Frontal cortex (tissue), 4 donors: ENCODE measurements around the gene ARHGAP8. TPM values are rescaled to one million over a fixed set of nuclear protein-coding genes. Genes with fewer than 3 reads are reported as not detected.
A peak's percentile ranks its signal among the peaks of the same experiment; 100 is the strongest.
"Not testable (repeated sequence)": the region's sequence is repeated elsewhere in the genome, so short reads cannot be mapped to it uniquely, and the experiment has no call there.

ENCODE experiments used
- DNase-seq, 2 donors: peaks; one replicate each; pipeline ENCODE4 v3.0.0; 2012; ENCODE audit warnings: low spot score in 2 of 2
- FAIRE-seq: peaks from 2 replicates; lab custom pipeline; 2012; peaks lifted over from hg19 to GRCh38; lab: Jason Lieb, UNC
- total RNA-seq: library from RNA; depleted of rRNA; stranded (reverse); fragments of >200 nt; gene quantifications from one replicate; pipeline ENCODE4 v1.2.3, GENCODE V29; 2014
- donor health status: control.
- donor health status: control.
- donor health status: control.

ARHGAP8 gene
- total RNA-seq, 1 donor from 2014 or later, result 1.2 TPM

DNA sequence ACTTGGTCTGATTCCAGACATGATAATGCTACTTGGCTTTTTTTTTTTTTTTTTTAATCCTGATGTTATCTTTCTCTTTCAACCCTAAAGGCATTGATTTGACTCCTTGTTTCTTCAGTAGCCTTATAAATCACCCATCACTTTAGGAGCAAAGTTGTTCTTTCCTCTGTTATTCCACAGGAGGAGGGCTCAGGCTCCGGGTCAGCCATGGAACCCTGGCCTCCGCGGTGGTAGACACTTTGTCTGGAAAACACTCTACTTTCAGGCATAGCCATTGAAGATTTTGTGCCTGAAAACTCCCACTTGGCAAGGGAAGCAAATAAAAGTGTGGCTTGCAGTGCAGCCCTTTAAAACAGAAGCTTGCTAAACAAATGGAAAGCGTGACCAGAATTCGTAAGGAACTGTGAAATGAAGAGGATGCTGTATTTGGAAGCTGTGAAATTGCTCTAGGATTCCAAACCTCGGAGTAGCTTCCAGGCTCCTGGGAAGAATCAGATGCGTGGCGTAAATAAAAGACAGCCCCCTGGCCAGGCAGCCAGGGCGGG, 44.9 kb downstream of the ARHGAP8 start:
- DNase-seq (peak; percentile 52 to 57), FAIRE-seq (no peak)

DNA sequence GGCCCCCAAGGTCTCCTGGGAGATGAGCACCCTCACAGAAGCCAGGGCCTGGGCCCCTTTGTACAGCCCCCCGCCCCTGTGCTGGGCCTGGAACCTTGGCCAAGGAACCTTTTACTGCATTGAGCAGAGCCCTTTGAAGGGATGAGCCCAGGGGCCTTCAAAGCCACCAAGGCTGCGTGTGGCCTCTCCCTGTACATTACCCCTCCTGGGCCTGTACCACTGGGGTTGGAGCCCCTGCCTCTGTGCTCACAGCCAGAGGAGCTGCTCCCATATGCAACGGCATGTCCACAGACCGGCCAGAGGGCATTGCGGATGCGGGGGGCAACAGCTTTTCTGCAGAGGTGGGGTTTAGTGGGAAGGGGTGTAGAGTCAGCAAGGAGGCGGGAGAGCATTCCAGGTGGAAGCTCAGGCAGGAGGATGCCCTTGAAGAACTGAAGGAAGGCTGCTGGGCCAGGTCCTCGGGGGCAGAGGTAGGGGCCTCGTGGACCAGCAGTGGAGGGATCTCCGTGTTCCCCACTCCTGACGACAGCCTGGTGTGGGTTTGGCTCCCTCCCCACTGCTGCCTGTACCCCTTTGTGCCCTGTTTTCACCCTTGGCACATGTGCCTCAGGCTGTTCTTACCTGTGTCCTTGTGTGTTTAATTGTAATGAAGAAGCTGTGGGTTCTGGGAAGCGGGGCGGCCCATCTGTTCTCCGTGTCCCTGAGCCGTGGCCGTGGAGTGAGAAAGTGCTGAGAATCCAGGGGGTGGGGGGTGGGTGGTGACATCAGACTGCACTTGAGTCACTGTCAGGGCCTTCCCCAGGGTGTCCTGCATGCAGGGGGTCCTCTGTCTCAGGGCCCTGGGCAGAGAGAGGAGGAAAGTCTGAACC, 46.9 kb downstream of the ARHGAP8 start:
- DNase-seq (no peak), FAIRE-seq (no peak)

GRCh38 chr22:44799946-44800634, 47.7 kb downstream of the ARHGAP8 start:
- not testable (repeated sequence) for FAIRE-seq, DNase-seq

DNA sequence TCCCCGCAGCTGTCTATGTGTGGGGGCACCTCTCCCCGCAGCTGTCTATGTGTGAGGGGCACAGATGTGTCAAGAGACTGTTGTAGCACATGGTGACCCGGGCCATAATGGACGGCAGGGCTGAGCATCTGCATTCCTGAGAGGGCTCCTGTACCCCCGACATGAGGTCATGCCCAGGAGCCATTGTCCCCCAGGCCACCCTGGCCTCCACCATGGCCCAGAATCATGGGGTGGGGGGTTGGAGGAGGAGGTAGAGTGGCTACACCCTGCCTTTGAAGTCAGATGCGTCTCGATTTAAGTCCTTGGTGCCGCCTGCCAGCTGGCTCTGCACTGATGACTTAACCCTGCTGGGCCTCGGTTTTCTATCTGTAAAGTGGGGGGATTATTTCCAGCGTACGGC, 49.1 kb downstream of the ARHGAP8 start:
- no peak for DNase-seq

DNA sequence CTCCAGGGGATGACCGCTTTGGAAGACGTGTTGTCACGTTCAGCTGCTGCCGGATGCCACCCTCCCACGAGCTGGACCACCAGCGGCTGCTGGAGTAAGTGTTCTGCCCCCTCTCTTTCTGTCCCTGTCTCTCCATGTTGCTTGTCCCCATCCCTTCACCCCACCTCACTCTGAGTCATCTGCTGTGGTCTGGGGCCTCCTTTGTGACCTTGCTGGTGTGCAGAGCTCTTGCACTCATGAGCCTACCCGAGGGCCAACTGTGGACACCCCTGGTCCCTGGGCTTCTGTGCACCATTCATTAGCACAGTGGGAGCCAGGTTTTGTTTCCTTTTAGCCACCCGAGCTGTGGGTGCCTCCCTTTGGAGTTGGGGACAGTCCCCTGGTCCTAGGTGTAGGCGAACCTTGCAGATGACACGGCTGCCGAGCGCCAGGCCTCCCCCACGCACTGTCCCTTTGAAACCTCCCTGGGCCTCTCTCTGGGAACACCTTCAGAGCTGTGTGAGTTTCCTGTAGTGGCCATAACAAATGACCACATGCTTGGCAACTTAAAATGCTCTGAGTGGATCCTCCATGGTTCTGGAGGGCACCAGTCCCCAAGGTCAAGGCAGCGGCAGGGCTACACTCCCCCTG, 49.8 kb downstream of the ARHGAP8 start:
- DNase-seq, result no peak
- no peak for FAIRE-seq

More for the DNA sequence above, 49.1 kb downstream of the ARHGAP8 start:
- FAIRE-seq, result no peak

DNA sequence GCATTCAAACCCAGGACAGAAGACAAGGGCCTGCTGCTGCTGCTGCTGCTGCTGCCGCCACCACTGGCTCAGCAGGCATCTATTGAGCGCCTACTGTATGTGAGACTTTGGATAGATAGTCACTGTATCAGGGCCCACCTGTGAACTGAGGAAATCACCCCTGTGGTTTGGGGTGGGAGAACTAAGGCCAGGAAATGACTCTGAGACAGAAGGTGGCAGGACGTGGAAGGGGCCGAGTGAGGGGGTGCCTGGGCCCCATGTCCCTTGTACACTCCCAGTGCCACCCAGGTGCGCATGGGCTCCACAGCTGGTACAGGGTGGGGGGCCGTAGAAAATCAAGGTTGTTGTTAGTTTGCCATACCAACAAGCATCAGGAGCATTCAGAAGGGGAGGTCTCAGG, 50.6 kb downstream of the ARHGAP8 start:
- FAIRE-seq, result no peak
- no peak for DNase-seq

DNA sequence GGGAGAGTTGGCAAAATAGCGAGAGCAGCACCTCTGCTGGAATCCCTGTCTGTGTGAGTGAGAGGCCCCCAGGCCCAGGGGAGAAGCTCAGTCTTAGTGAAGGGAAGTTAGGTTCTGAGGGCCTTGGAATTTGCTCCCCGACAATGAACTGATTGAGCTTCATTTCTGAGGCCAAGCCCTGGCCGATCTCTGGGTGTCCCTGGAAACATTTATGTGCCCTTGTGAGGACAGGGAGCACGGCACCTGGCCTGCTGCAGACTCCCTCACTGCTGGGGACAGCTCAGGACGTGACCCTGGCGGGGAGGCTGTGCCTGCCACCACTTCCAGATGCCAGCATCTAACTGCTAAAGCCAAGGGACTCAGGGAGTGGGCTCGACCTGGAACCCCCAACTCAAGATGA, 52.0 kb downstream of the ARHGAP8 start:
- DNase-seq (no peak), FAIRE-seq (no peak)

- no peak for FAIRE-seq
- no peak for DNase-seq
Measured at GRCh38 chr22:44805711-44806110, 53.3 kb downstream of the ARHGAP8 start.

DNA sequence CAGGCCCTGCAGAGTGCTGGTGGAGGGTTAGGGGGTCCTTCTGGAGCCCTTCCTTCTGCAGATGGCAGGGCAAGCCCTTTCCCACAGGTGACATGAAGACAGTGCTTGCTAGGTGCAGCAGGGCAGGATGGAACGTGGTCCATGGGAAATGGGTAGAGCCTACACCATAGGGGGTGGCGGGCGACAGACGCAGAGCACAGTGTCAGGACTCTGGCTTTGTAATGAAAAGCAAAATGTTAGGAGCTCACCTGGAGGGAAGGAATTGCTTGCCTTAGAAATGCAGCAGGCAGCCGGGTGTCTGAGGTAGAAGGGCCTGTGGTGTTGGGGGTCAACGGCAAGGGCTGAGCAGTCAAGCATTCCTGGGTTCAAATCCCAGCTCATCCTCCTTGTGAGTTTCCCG, 54.9 kb downstream of the ARHGAP8 start:
- no peak for DNase-seq
- no peak for FAIRE-seq

DNA sequence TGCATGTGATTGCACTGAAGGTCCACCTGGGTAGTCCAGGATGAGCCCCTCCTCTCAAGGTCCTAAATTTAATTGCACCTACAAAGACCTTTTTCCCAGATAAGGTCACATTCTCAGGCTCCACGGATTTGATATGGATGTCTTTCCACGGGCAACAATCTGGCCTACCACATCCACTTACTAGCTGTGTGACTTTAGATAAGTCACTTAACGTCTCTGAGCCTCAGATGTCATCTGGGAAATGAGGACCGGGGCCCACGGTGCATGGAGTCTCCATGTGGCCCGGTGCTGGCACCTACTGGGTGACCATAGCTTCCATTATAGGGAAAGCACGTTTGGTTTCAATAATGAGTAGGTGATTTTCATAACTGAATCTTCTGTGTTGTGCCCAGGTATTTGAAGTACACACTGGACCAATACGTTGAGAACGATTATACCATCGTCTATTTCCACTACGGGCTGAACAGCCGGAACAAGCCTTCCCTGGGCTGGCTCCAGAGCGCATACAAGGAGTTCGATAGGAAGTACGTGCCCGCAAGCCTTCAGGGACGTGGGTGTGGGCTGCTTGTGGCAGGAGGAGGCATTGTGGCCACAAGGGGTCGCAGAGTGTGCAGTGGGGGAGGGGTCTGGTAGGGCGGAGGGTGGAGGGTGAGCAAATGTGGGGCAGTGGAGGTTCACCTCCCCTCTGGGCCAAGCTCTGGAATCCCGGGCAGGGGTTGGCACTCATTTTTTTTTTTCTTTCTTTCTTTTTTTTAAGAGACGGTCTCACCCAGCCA, 55.7 kb downstream of the ARHGAP8 start:
- no peak for FAIRE-seq
- no peak for DNase-seq

- DNase-seq (no peak), FAIRE-seq (no peak)
Measured at GRCh38 chr22:44809456-44809855, 57.1 kb downstream of the ARHGAP8 start.

GRCh38 chr22:44811141-44811540, 58.8 kb downstream of the ARHGAP8 start:
- FAIRE-seq (no peak), DNase-seq (no peak)

GRCh38 chr22:44813416-44813815, 61.0 kb downstream of the ARHGAP8 start:
- FAIRE-seq (no peak), DNase-seq (no peak)

- DNase-seq (no peak), FAIRE-seq (no peak)
Measured at GRCh38 chr22:44814266-44815098, 62.1 kb downstream of the ARHGAP8 start.

- no peak for DNase-seq
- no peak for FAIRE-seq
Measured at GRCh38 chr22:44815099-44816070, 63.0 kb downstream of the ARHGAP8 start.

GRCh38 chr22:44816141-44816540, 63.8 kb downstream of the ARHGAP8 start:
- FAIRE-seq (no peak), DNase-seq (no peak)

DNA sequence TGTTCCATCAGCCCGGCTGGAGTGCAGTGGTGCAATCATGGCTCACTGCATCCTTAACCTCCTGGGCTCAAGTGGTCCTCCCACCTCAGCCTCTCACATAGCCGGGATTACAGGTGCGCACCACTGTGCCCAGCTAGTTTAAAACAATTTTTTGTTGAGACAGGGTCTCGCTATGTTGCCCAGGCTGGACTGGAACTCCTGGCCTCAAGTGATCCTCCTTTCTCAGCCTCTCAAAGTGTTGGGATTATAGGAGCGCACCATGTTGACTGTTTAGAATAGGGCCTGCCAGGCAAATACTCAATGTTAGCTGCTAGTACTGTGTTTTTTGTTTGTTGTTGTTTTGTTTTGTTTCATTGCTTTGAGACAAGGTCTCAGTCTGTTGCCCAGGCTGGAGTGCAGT, 66.4 kb downstream of the ARHGAP8 start:
- no peak for DNase-seq
- FAIRE-seq, result no peak
